GM23338 (cell line): ENCODE measurements around the gene LENEP. TPM values are rescaled to one million over a fixed set of nuclear protein-coding genes. Genes with fewer than 3 reads are reported as not detected.
A peak's percentile ranks its signal among the peaks of the same experiment; 100 is the strongest.

Source experiments
- ATAC-seq: fragments of 200-7000 bp; cut with Tn5 transposase; 3 replicates; pipeline ENCODE4 v1.9.1; 2020
- DNase-seq: peaks from one replicate; pipeline ENCODE4 v3.0.0-alpha.2; 2015; ENCODE audit warnings: low spot score
- H2AFZ ChIP-seq: fragments of 200-600 bp; sonication (generic); 2 replicates; pipeline ENCODE4 v1.8.0; 2016; ENCODE audit warnings: antibody characterized with exemption, mild to moderate bottlenecking, moderate library complexity
- H3F3A ChIP-seq: fragments of 200-600 bp; sonication (generic); replicated peaks from 2 replicates; pipeline ENCODE4 v1.8.0; 2017; ENCODE audit warnings: antibody characterized with exemption, mixed run types, low read depth
- H3K27ac ChIP-seq: fragments of 200-600 bp; sonication (generic); 2 replicates; pipeline ENCODE4 v1.6.1; 2016; ENCODE audit warnings: low read depth
- H3K27me3 ChIP-seq: fragments of 200-600 bp; sonication (generic); 2 replicates; pipeline ENCODE4 v1.8.0; 2016; ENCODE audit warnings: mild to moderate bottlenecking, mixed run types, moderate library complexity; ENCODE audit not compliant: insufficient read depth
- H3K36me3 ChIP-seq: fragments of 200-600 bp; sonication (generic); 2 replicates; pipeline ENCODE4 v1.8.0; 2016; ENCODE audit warnings: mild to moderate bottlenecking; ENCODE audit not compliant: insufficient read depth
- H3K4me1 ChIP-seq: fragments of 200-600 bp; sonication (generic); 2 replicates; pipeline ENCODE4 v1.8.0; 2016; ENCODE audit warnings: mild to moderate bottlenecking, moderate library complexity; ENCODE audit not compliant: insufficient read depth
- H3K4me2 ChIP-seq: fragments of 200-600 bp; sonication (generic); 2 replicates; pipeline ENCODE4 v1.7.1; 2017; ENCODE audit warnings: mixed run types
- H3K4me3 ChIP-seq: fragments of 200-600 bp; sonication (generic); 2 replicates; pipeline ENCODE4 v1.6.1; 2016; ENCODE audit warnings: mixed run types
- H3K79me2 ChIP-seq: fragments of 200-600 bp; sonication (generic); replicated peaks from 2 replicates; pipeline ENCODE4 v1.8.0; 2017; ENCODE audit warnings: mild to moderate bottlenecking; ENCODE audit not compliant: insufficient read depth
- H3K9me2 ChIP-seq: fragments of 200-600 bp; sonication (generic); 2 replicates; pipeline ENCODE4 v1.8.0; 2017; ENCODE audit not compliant: insufficient read depth
- H4K20me1 ChIP-seq: fragments of 200-600 bp; sonication (generic); replicated peaks from 2 replicates; pipeline ENCODE4 v1.8.0; 2017; ENCODE audit warnings: mild to moderate bottlenecking; ENCODE audit not compliant: insufficient read depth
- H3K27ac Mint-ChIP-seq: 2 replicates; pipeline ENCODE4 v1.8.0; 2020; ENCODE audit warnings: inconsistent platforms, mild to moderate bottlenecking, moderate library complexity, mixed read lengths
- H3K27me3 Mint-ChIP-seq: 3 replicates; pipeline ENCODE4 v1.8.0; 2022; ENCODE audit warnings: low read depth, mild to moderate bottlenecking, moderate library complexity, mixed read lengths, inconsistent platforms; ENCODE audit not compliant: insufficient read depth, poor library complexity
- H3K36me3 Mint-ChIP-seq: 3 replicates; pipeline ENCODE4 v1.8.0; 2021; ENCODE audit warnings: low read depth, mild to moderate bottlenecking, inconsistent platforms, moderate library complexity, mixed read lengths
- H3K4me1 Mint-ChIP-seq: 3 replicates; pipeline ENCODE4 v1.8.0; 2020; ENCODE audit warnings: mild to moderate bottlenecking, inconsistent platforms, mixed read lengths
- H3K4me3 Mint-ChIP-seq: 3 replicates; pipeline ENCODE4 v1.8.0; 2021; ENCODE audit warnings: moderate library complexity, mild to moderate bottlenecking, inconsistent platforms, mixed read lengths
- H3K9me3 Mint-ChIP-seq: 3 replicates; pipeline ENCODE4 v1.8.0; 2020; ENCODE audit warnings: moderate library complexity, mild to moderate bottlenecking, inconsistent platforms, mixed read lengths
- ETS1 ChIP-seq: IDR thresholded peaks from 2 replicates; pipeline ENCODE4 v1.6.1; 2016; ENCODE audit warnings: antibody characterized with exemption
- EZH2phosphoT487 ChIP-seq: fragments of 200-600 bp; sonication (generic); IDR thresholded peaks from one replicate; pipeline ENCODE4 v1.8.1; 2018; ENCODE audit warnings: antibody characterized with exemption; ENCODE audit not compliant: unreplicated experiment
- STAT1 ChIP-seq: IDR thresholded peaks from one replicate; pipeline ENCODE4 v1.6.1; 2016; ENCODE audit warnings: antibody characterized with exemption; ENCODE audit not compliant: unreplicated experiment
- ZNF114 ChIP-seq: fragments of 250-450 bp; sonication (Bioruptor Pico); IDR thresholded peaks from 2 replicates; pipeline ENCODE4 v1.5.0; 2020; ENCODE audit warnings: mild to moderate bottlenecking, moderate library complexity
- ZNF331 ChIP-seq: fragments of 250-450 bp; sonication (Bioruptor Pico); IDR thresholded peaks from 2 replicates; pipeline ENCODE4 v1.5.0; 2020; ENCODE audit warnings: low read depth, mild to moderate bottlenecking, moderate library complexity
- polyA plus RNA-seq: library from polyadenylated mRNA; unstranded; fragments of >200 nt; fragmentation: Nextera tagmentation; extraction: Ambion mirVana; gene quantifications from 2 replicates; pipeline ENCODE4 v1.2.1, GENCODE V29; 2016
- total RNA-seq: library from RNA; depleted of rRNA; stranded (reverse); fragments of >200 nt; shearing (Covaris generic); gene quantifications from 2 replicates; pipeline ENCODE4 v1.2.3, GENCODE V29; 2014
- TF ChIP-seq, protein P1 (sequence below): IDR thresholded peaks from one replicate; pipeline ENCODE4 v1.6.1; 2018; ENCODE audit warnings: antibody characterized with exemption; ENCODE audit not compliant: unreplicated experiment
- TF ChIP-seq, protein P2 (sequence below): fragments of 250-450 bp; sonication (Bioruptor Pico); IDR thresholded peaks from 2 replicates; pipeline ENCODE4 v1.5.0; 2020; ENCODE audit warnings: mild to moderate bottlenecking, moderate library complexity

The LENEP gene
- total and polyA plus RNA-seq, 2 experiments from 2014 or later = 1.6 TPM; not detected in 1

GRCh38 chr1:154966111-154966510 is 27.3 kb upstream of the LENEP start (continued):
- TF ChIP-seq ZNF331 (no peak), EZH2phosphoT487 (no peak), ETS1 (no peak), STAT1 (no peak)
- TF ChIP-seq, protein P1, sequence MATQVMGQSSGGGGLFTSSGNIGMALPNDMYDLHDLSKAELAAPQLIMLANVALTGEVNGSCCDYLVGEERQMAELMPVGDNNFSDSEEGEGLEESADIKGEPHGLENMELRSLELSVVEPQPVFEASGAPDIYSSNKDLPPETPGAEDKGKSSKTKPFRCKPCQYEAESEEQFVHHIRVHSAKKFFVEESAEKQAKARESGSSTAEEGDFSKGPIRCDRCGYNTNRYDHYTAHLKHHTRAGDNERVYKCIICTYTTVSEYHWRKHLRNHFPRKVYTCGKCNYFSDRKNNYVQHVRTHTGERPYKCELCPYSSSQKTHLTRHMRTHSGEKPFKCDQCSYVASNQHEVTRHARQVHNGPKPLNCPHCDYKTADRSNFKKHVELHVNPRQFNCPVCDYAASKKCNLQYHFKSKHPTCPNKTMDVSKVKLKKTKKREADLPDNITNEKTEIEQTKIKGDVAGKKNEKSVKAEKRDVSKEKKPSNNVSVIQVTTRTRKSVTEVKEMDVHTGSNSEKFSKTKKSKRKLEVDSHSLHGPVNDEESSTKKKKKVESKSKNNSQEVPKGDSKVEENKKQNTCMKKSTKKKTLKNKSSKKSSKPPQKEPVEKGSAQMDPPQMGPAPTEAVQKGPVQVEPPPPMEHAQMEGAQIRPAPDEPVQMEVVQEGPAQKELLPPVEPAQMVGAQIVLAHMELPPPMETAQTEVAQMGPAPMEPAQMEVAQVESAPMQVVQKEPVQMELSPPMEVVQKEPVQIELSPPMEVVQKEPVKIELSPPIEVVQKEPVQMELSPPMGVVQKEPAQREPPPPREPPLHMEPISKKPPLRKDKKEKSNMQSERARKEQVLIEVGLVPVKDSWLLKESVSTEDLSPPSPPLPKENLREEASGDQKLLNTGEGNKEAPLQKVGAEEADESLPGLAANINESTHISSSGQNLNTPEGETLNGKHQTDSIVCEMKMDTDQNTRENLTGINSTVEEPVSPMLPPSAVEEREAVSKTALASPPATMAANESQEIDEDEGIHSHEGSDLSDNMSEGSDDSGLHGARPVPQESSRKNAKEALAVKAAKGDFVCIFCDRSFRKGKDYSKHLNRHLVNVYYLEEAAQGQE = no peak

GRCh38 chr1:154967331-154967950 is 25.9 kb upstream of the LENEP start:
- H3K27me3 Mint-ChIP-seq = peaks cover 11% of the 10 kb centered on the region
- no peak for TF ChIP-seq STAT1
- no peak for TF ChIP-seq ZNF114 (CRISPR knock-in tag)
- TF ChIP-seq, protein P2, sequence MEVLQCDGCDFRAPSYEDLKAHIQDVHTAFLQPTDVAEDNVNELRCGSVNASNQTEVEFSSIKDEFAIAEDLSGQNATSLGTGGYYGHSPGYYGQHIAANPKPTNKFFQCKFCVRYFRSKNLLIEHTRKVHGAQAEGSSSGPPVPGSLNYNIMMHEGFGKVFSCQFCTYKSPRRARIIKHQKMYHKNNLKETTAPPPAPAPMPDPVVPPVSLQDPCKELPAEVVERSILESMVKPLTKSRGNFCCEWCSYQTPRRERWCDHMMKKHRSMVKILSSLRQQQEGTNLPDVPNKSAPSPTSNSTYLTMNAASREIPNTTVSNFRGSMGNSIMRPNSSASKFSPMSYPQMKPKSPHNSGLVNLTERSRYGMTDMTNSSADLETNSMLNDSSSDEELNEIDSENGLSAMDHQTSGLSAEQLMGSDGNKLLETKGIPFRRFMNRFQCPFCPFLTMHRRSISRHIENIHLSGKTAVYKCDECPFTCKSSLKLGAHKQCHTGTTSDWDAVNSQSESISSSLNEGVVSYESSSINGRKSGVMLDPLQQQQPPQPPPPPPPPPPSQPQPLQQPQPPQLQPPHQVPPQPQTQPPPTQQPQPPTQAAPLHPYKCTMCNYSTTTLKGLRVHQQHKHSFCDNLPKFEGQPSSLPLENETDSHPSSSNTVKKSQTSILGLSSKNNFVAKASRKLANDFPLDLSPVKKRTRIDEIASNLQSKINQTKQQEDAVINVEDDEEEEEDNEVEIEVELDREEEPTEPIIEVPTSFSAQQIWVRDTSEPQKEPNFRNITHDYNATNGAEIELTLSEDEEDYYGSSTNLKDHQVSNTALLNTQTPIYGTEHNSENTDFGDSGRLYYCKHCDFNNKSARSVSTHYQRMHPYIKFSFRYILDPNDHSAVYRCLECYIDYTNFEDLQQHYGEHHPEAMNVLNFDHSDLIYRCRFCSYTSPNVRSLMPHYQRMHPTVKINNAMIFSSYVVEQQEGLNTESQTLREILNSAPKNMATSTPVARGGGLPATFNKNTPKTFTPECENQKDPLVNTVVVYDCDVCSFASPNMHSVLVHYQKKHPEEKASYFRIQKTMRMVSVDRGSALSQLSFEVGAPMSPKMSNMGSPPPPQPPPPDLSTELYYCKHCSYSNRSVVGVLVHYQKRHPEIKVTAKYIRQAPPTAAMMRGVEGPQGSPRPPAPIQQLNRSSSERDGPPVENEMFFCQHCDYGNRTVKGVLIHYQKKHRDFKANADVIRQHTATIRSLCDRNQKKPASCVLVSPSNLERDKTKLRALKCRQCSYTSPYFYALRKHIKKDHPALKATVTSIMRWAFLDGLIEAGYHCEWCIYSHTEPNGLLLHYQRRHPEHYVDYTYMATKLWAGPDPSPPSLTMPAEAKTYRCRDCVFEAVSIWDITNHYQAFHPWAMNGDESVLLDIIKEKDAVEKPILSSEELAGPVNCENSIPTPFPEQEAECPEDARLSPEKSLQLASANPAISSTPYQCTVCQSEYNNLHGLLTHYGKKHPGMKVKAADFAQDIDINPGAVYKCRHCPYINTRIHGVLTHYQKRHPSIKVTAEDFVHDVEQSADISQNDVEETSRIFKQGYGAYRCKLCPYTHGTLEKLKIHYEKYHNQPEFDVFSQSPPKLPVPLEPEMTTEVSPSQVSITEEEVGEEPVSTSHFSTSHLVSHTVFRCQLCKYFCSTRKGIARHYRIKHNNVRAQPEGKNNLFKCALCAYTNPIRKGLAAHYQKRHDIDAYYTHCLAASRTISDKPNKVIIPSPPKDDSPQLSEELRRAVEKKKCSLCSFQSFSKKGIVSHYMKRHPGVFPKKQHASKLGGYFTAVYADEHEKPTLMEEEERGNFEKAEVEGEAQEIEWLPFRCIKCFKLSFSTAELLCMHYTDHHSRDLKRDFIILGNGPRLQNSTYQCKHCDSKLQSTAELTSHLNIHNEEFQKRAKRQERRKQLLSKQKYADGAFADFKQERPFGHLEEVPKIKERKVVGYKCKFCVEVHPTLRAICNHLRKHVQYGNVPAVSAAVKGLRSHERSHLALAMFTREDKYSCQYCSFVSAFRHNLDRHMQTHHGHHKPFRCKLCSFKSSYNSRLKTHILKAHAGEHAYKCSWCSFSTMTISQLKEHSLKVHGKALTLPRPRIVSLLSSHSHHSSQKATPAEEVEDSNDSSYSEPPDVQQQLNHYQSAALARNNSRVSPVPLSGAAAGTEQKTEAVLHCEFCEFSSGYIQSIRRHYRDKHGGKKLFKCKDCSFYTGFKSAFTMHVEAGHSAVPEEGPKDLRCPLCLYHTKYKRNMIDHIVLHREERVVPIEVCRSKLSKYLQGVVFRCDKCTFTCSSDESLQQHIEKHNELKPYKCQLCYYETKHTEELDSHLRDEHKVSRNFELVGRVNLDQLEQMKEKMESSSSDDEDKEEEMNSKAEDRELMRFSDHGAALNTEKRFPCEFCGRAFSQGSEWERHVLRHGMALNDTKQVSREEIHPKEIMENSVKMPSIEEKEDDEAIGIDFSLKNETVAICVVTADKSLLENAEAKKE (CRISPR knock-in tag) = no peak
- TF ChIP-seq, protein P1 = no peak
- ATAC-seq (no peak), DNase-seq (no peak)
- H3K4me2 ChIP-seq = no peak overlapping the region
- H3K4me1 Mint-ChIP-seq = peaks cover 48% of the 10 kb centered on the region
- H3K27ac ChIP-seq = no peak overlapping the region
- no peaks in the 10 kb centered on the region for H3K9me3 Mint-ChIP-seq
- H2AFZ ChIP-seq = no peak overlapping the region
- peaks cover 24% of the 10 kb centered on the region for H4K20me1 ChIP-seq
- no peak overlapping the region for H3K27ac Mint-ChIP-seq
- H3K9me2 ChIP-seq = no peaks in the 10 kb centered on the region
- peaks cover 30% of the 10 kb centered on the region for H3K4me1 ChIP-seq
- peaks cover 42% of the 10 kb centered on the region for H3K79me2 ChIP-seq
- H3K27me3 ChIP-seq = no peaks in the 10 kb centered on the region
- H3K36me3 ChIP-seq = peaks cover 36% of the 10 kb centered on the region
- peaks cover 71% of the 10 kb centered on the region for H3K36me3 Mint-ChIP-seq
- peaks cover 43% of the 10 kb centered on the region for H3F3A ChIP-seq
- H3K4me3 Mint-ChIP-seq = peak overlapping the region; percentile 33; the same call in 1 of the 3 replicates
- no peak overlapping the region; the same call in 1 of the 2 replicates for H3K4me3 ChIP-seq
